Gastroesophageal sphincter (tissue), 4 donors: ENCODE measurements around the gene GNG5. TPM values are rescaled to one million over a fixed set of nuclear protein-coding genes. Genes with fewer than 3 reads are reported as not detected.

Experiments
- ATAC-seq: fragments of 150-250 bp; one replicate; pipeline ENCODE4 v1.9.1; 2016; ENCODE audit warnings: mild to moderate bottlenecking, moderate library complexity
- H3K27ac ChIP-seq, 4 donors: fragments of 200-600 bp; sonication (generic) in 3 of 4; 1 replicate in 3 of 4; 2 replicates in 1 of 4; pipeline ENCODE4 v1.5.1; 2016 to 2019
- H3K27me3 ChIP-seq: fragments of 200-600 bp; sonication (generic); one replicate; pipeline ENCODE4 v1.5.1; 2019
- H3K36me3 ChIP-seq, 2 donors: fragments of 200-600 bp; sonication (generic); one replicate each; pipeline ENCODE4 v1.5.1; 2019; ENCODE audit warnings: control low read depth in 1 of 2
- H3K4me1 ChIP-seq, 3 donors: fragments of 200-600 bp; sonication (generic); 1 replicate in 2 of 3; 2 replicates in 1 of 3; pipeline ENCODE4 v1.5.1; 2016 to 2019; ENCODE audit warnings: control low read depth in 2 of 3
- H3K4me3 ChIP-seq, 2 donors: fragments of 200-600 bp; sonication (generic); one replicate each; pipeline ENCODE4 v1.5.1; 2019; ENCODE audit warnings: mild to moderate bottlenecking in 1 of 2, moderate library complexity in 1 of 2
- H3K9me3 ChIP-seq, 3 donors: fragments of 200-600 bp; sonication (generic); one replicate each; pipeline ENCODE4 v1.5.1; 2017 to 2019; ENCODE audit warnings: control low read depth in 2 of 3
- CTCF ChIP-seq, 4 experiments: fragments of 200-600 bp in 2 of 4; fragments of 450-650 bp in 2 of 4; sonication (generic) in 1 of 4; IDR thresholded peaks; one replicate each; pipeline ENCODE4 v1.5.1; 2017 to 2019; ENCODE audit warnings: antibody characterized with exemption in 4 of 4, mild to moderate bottlenecking in 2 of 4, moderate library complexity in 2 of 4
- EP300 ChIP-seq: sonication (generic); formaldehyde crosslinking; IDR thresholded peaks from one replicate; pipeline ENCODE4 v1.6.1; 2017; ENCODE audit warnings: antibody characterized with exemption, mild to moderate bottlenecking
- POLR2A ChIP-seq, 2 donors: fragments of 450-650 bp; IDR thresholded peaks; one replicate each; pipeline ENCODE4 v1.6.1; 2017; ENCODE audit warnings: antibody characterized with exemption in 2 of 2, mild to moderate bottlenecking in 2 of 2, moderate library complexity in 1 of 2
- POLR2AphosphoS5 ChIP-seq: sonication (generic); formaldehyde crosslinking; IDR thresholded peaks from one replicate; pipeline ENCODE4 v1.6.1; 2017; ENCODE audit warnings: antibody characterized with exemption
- WGBS, 2 donors: methylation state at CpG; one replicate each; pipeline ENCODE4 v1.1.5; 2018; ENCODE audit warnings: low coverage in 1 of 2; 5-methylcytosine and 5-hydroxymethylcytosine counted together
- total RNA-seq, 4 donors: library from RNA; depleted of rRNA; stranded (reverse); fragments of >200 nt; gene quantifications; one replicate each; pipeline ENCODE4 v1.1.0, GENCODE V29; 2016

GNG5 gene
- total RNA-seq, 4 donors from 2014 or later = 66.2 to 110 (median 80.2) TPM

- TF ChIP-seq POLR2AphosphoS5 (no peak), CTCF (IDR thresholded peaks at IDR 0.05) (no peak), POLR2A (IDR thresholded peaks at IDR 0.05) (no peak), EP300 (no peak)
- Histone ChIP-seq H3K27ac (peak overlapping the region in 1 of 4 donors; percentile 25), H3K27me3 (no peaks in the 10 kb centered on the region), H3K36me3 (peaks cover 2 to 92% of the 10 kb centered on the region in 2 donors), H3K4me1 (peaks cover 0 to 23% (median 2%) of the 10 kb centered on the region in 3 donors), H3K4me3 (no peak overlapping the region), H3K9me3 (no peaks in the 10 kb centered on the region)
- WGBS, 2 donors = 50 to 90% methylated on average over 1 of the region's 1 CpG
- no peak for ATAC-seq
Observed at GRCh38 chr1:84493747-84494146, 12.6 kb downstream of the GNG5 start.

- ATAC-seq = no peak
- Histone ChIP-seq H3K27me3 (no peaks in the 10 kb centered on the region), H3K9me3 (no peaks in the 10 kb centered on the region), H3K27ac (peak overlapping the region in 1 of 4 donors; percentile 25), H3K36me3 (peaks cover 2 to 82% of the 10 kb centered on the region in 2 donors), H3K4me1 (peaks cover 0 to 13% (median 0%) of the 10 kb centered on the region in 3 donors), H3K4me3 (no peak overlapping the region)
- TF ChIP-seq CTCF (IDR thresholded peaks at IDR 0.05) = no peak
- peak; percentile 67 for TF ChIP-seq POLR2AphosphoS5
- WGBS, 2 donors = 17 to 67% methylated on average over 1 of the region's 1 CpG
Observed at GRCh38 chr1:84492726-84493125, 13.7 kb downstream of the GNG5 start.

GRCh38 chr1:84489766-84490165 is 16.6 kb downstream of the GNG5 start:
- peaks cover 2 to 60% of the 10 kb centered on the region in 2 donors for H3K36me3 ChIP-seq
- no peaks in the 10 kb centered on the region for H3K27me3 ChIP-seq
- ATAC-seq = no peak
- TF ChIP-seq EP300 = no peak
- TF ChIP-seq CTCF (IDR thresholded peaks at IDR 0.05) = no peak
- no peak for TF ChIP-seq POLR2A (IDR thresholded peaks at IDR 0.05)
- TF ChIP-seq POLR2AphosphoS5 = no peak
- H3K4me1 ChIP-seq = peaks cover 0 to 13% (median 0%) of the 10 kb centered on the region in 3 donors
- H3K27ac ChIP-seq = no peak overlapping the region
- no peak overlapping the region for H3K4me3 ChIP-seq
- 85 to 87% methylated on average over 2 of the region's 2 CpGs for WGBS, 2 donors
- H3K9me3 ChIP-seq = no peaks in the 10 kb centered on the region

- 72 to 92% methylated on average over 3 of the region's 3 CpGs for WGBS, 2 donors
- TF ChIP-seq POLR2A (IDR thresholded peaks at IDR 0.05) = no peak
- TF ChIP-seq CTCF (IDR thresholded peaks at IDR 0.05) = no peak
- no peak for TF ChIP-seq EP300
- TF ChIP-seq POLR2AphosphoS5 = no peak
- no peaks in the 10 kb centered on the region for H3K9me3 ChIP-seq
- peaks cover 0 to 13% (median 0%) of the 10 kb centered on the region in 3 donors for H3K4me1 ChIP-seq
- peaks cover 0 to 60% of the 10 kb centered on the region in 2 donors for H3K36me3 ChIP-seq
- H3K27ac ChIP-seq = no peak overlapping the region
- no peak for ATAC-seq
- no peak overlapping the region for H3K4me3 ChIP-seq
- no peaks in the 10 kb centered on the region for H3K27me3 ChIP-seq
Observed at GRCh38 chr1:84488107-84488506, 18.3 kb downstream of the GNG5 start.

- WGBS, 2 donors = 75 to 93% methylated on average over 1 to 2 of the region's 2 CpGs
- peaks cover 8% of the 10 kb centered on the region for H3K27me3 ChIP-seq
- peaks cover 0 to 29% of the 10 kb centered on the region in 2 donors for H3K36me3 ChIP-seq
- no peak for ATAC-seq
- H3K4me3 ChIP-seq = no peak overlapping the region
- H3K9me3 ChIP-seq = no peaks in the 10 kb centered on the region
- no peak for TF ChIP-seq POLR2AphosphoS5
- no peak for TF ChIP-seq EP300
- TF ChIP-seq POLR2A (IDR thresholded peaks at IDR 0.05) = no peak
- no peak for TF ChIP-seq CTCF (IDR thresholded peaks at IDR 0.05)
- peaks cover 2 to 36% (median 13%) of the 10 kb centered on the region in 3 donors for H3K4me1 ChIP-seq
- no peak overlapping the region for H3K27ac ChIP-seq
Observed at GRCh38 chr1:84481317-84481716, 25.1 kb downstream of the GNG5 start.
